Astrocyte of the cerebellum (primary cell): Measurements from ENCODE around the gene SMU1.
"Not testable (repeated sequence)": the region's sequence is repeated elsewhere in the genome, so short reads cannot be mapped to it uniquely, and the experiment has no call there.

ENCODE experiments used
- DNase-seq: peaks from one replicate; pipeline ENCODE4 v3.0.0-alpha.2; 2011; ENCODE audit warnings: low read depth
- H3K4me3 ChIP-seq: 2 replicates; pipeline ENCODE4 v1.5.1; 2011; ENCODE audit warnings: mild to moderate bottlenecking, low read depth, low read length, moderate library complexity
- CTCF ChIP-seq: IDR thresholded peaks from 2 replicates; pipeline ENCODE4 v1.5.1; 2012; ENCODE audit warnings: low read length, low read depth, moderate library complexity, mild to moderate bottlenecking; ENCODE audit errors: missing control alignments
- in situ Hi-C: cut with HindIII; loops from 2 replicates; pipeline ENCODE4 v1.10.0; 2017; ENCODE audit warnings: low sequenced_read_pairs

SMU1 gene

GRCh38 chr9:33101104-33101951 lies 24.9 kb upstream of the SMU1 start:
- no peak overlapping the region for H3K4me3 ChIP-seq
- in situ Hi-C loops: no loop called here
- no peak for TF ChIP-seq CTCF
- DNase-seq: no peak

- no peak for TF ChIP-seq CTCF
These were observed 23.3 kb upstream of the SMU1 start for GRCh38 chr9:33099754-33100153.

GRCh38 chr9:33097192-33097591 lies 20.7 kb upstream of the SMU1 start:
- in situ Hi-C loops: no loop called here
- DNase-seq: no peak
- H3K4me3 ChIP-seq: no peak overlapping the region
- no peak for TF ChIP-seq CTCF

More at GRCh38 chr9:33099754-33100153, 23.3 kb upstream of the SMU1 start:
- in situ Hi-C loops: no loop called here
- DNase-seq: no peak
- H3K4me3 ChIP-seq: no peak overlapping the region

GRCh38 chr9:33092634-33093033 lies 16.2 kb upstream of the SMU1 start:
- in situ Hi-C loops: no loop called here
- H3K4me3 ChIP-seq: no peak overlapping the region
- TF ChIP-seq CTCF: no peak
- no peak for DNase-seq

- H3K4me3 ChIP-seq, in situ Hi-C loops, DNase-seq: not testable (repeated sequence)
These were observed 9.2 kb upstream of the SMU1 start for GRCh38 chr9:33085672-33086071.

GRCh38 chr9:33082538-33083326 lies 6.3 kb upstream of the SMU1 start:
- H3K4me3 ChIP-seq: no peak overlapping the region
- DNase-seq: no peak
- in situ Hi-C loops: no loop called here
- no peak for TF ChIP-seq CTCF

GRCh38 chr9:33082128-33082527 lies 5.7 kb upstream of the SMU1 start:
- no peak for TF ChIP-seq CTCF
- H3K4me3 ChIP-seq: no peak overlapping the region
- in situ Hi-C loops: no loop called here
- DNase-seq: no peak
